Kidney epithelial cell (primary cell): ENCODE data around the gene MIF. TPM values are rescaled to one million over a fixed set of nuclear protein-coding genes. Genes with fewer than 3 reads are reported as not detected.
"Not testable (repeated sequence)": the region's sequence is repeated elsewhere in the genome, so short reads cannot be mapped to it uniquely, and the experiment has no call there.

Experiments used
- DNase-seq: peaks from one replicate; pipeline ENCODE4 v3.0.0-alpha.2; 2010; ENCODE audit warnings: low read depth
- H3K27me3 ChIP-seq: 2 replicates; pipeline ENCODE4 v1.6.0; 2011; ENCODE audit warnings: low read length; ENCODE audit not compliant: control insufficient read depth, insufficient read depth
- H3K36me3 ChIP-seq: 2 replicates; pipeline ENCODE4 v1.5.1; 2011; ENCODE audit warnings: low read length; ENCODE audit not compliant: control insufficient read depth, insufficient read depth
- H3K4me3 ChIP-seq: 2 replicates; pipeline ENCODE4 v1.5.1; 2011; ENCODE audit warnings: low read depth, mild to moderate bottlenecking, control low read depth, low read length
- total RNA-seq: library from RNA; depleted of rRNA; stranded (reverse); fragments of >200 nt; gene quantifications from 2 replicates; pipeline ENCODE4 v1.2.3, GENCODE V29; 2015
- TF ChIP-seq, protein P1 (sequence below): IDR thresholded peaks from 2 replicates; pipeline ENCODE4 v1.5.1; 2011; ENCODE audit warnings: mild to moderate bottlenecking, moderate library complexity, low read length, control low read depth, inconsistent platforms; ENCODE audit not compliant: insufficient read depth, poor library complexity, severe bottlenecking

The MIF gene
- total RNA-seq, 1 donor from 2014 or later = 606 TPM

- Histone ChIP-seq H3K4me3 (no peak overlapping the region), H3K36me3 (no peaks in the 10 kb centered on the region), H3K27me3 (no peaks in the 10 kb centered on the region)
- TF ChIP-seq, protein P1, sequence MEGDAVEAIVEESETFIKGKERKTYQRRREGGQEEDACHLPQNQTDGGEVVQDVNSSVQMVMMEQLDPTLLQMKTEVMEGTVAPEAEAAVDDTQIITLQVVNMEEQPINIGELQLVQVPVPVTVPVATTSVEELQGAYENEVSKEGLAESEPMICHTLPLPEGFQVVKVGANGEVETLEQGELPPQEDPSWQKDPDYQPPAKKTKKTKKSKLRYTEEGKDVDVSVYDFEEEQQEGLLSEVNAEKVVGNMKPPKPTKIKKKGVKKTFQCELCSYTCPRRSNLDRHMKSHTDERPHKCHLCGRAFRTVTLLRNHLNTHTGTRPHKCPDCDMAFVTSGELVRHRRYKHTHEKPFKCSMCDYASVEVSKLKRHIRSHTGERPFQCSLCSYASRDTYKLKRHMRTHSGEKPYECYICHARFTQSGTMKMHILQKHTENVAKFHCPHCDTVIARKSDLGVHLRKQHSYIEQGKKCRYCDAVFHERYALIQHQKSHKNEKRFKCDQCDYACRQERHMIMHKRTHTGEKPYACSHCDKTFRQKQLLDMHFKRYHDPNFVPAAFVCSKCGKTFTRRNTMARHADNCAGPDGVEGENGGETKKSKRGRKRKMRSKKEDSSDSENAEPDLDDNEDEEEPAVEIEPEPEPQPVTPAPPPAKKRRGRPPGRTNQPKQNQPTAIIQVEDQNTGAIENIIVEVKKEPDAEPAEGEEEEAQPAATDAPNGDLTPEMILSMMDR = no peak
- no peak for DNase-seq
Observed at GRCh38 chr22:23904573-23905254, 10.5 kb downstream of the MIF start.

DNA sequence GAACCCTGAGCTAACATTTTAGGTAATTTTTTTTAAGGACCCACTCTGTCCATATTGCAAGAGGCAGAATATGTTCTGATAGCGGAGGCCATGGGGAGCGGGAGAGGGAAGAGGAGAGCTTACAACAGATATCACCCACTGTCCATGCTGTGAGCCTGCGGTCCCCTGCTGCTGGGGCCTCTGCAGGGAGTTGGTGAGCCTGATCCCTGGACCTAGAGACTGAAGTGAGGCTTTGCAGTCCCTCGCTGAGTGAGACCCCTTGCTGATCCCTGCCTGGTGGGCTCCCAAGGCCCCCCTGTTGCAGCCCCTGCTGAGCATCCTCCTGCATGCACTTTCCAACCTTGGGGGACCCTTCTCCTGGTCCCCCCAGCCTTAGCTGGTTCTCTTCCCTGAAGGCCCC, 12.5 kb downstream of the MIF start:
- TF ChIP-seq, protein P1 = no peak
- no peak overlapping the region for H3K4me3 ChIP-seq
- H3K36me3 ChIP-seq = no peaks in the 10 kb centered on the region
- H3K27me3 ChIP-seq = no peaks in the 10 kb centered on the region
- no peak for DNase-seq

DNA sequence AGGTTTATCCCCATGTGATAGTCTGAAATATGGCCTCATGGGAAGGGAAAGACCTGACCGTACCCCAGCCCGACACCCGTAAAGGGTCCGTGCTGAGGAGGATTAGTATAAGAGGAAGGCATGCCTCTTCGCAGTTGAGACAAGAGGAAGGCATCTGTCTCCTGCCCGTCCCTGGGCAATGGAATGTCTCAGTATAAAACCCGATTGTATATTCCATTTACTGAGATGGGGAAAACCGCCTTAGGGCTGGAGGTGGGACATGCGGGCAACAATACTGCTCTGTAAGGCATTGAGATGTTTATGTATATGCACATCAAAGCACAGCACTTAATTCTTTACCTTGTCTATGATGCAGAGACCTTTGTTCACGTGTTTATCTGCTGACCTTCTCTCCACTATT, 13.2 kb downstream of the MIF start:
- H3K27me3 ChIP-seq, H3K4me3 ChIP-seq, DNase-seq, H3K36me3 ChIP-seq: not testable (repeated sequence)

GRCh38 chr22:23908587-23909205, 14.5 kb downstream of the MIF start:
- DNase-seq = no peak
- H3K36me3 ChIP-seq = no peaks in the 10 kb centered on the region
- no peaks in the 10 kb centered on the region for H3K27me3 ChIP-seq
- TF ChIP-seq, protein P1 = no peak
- H3K4me3 ChIP-seq = no peak overlapping the region

DNA sequence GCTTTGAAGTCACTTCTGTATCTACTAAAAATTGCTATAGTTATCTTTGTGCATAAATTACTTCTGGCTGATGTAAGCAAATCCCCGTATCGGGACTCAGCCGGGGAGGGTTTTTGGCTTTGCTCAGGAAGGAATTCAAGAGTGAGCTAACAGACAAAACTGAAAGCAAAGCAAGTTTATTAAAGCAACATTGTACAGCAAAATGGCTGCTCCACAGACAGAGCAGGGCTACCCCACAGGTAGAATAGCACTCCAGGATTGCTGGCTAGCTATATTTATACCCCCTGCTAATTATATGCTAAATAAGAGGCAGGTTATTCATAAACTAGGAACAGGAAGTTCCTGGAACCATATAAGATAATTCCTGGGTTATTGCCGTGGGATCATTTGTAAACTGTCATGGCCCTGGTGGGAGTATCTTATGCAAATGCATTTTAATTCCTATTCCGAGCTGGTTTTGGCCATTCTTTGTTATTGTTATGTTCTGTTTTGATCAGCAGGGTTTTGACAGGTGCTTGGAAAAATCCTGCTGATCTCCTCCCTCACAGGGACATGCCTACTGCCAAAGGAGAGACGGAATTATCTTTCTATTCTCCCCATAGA, 15.2 kb downstream of the MIF start:
- Histone ChIP-seq H3K4me3 (no peak overlapping the region), H3K27me3 (no peaks in the 10 kb centered on the region), H3K36me3 (no peaks in the 10 kb centered on the region)
- no peak for DNase-seq
- TF ChIP-seq, protein P1 = no peak

DNA sequence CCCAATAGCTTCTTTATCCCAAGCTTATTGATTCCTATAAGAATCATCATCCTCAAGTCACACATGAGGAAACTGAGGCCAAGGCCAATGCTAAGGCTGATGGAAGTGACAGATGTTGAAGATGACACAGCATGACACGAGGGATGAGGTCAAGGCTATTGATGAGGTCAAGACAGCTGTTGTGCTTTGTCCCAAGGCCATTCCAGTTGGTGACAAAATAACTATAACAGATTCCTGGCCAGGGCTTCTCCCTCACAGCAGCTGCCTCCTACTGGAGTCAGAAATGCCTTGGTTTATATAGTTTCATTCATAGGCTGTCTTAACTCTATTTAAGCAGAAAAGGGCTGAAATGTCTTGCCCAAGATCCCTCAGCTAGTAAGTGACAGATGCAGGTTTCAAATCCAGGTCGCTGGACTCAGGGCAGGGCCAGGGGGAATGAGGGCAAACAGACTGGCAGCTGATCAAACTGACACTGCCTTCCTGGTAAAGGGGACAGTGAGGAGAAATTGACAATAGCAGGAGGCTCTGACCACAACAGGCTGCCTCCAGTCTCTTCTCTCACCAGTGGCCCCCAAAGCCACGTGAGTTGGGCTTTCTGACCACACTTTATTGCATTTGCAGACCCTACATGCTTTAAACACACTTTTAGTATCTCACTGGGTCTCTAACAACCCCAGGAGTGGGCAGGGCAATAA, 16.5 kb downstream of the MIF start:
- TF ChIP-seq, protein P1 = no peak
- no peak for DNase-seq
- Histone ChIP-seq H3K36me3 (no peaks in the 10 kb centered on the region), H3K4me3 (no peak overlapping the region), H3K27me3 (no peaks in the 10 kb centered on the region)
